Thymus (tissue), 14 donors: ENCODE data around the gene CYSLTR2. TPM values are rescaled to one million over a fixed set of nuclear protein-coding genes. Genes with fewer than 3 reads are reported as not detected.

Source experiments
- DNase-seq, 9 donors: peaks; one replicate each; pipeline ENCODE4 v3.0.0-alpha.2; 2013; ENCODE audit warnings: low spot score in 9 of 9, low read depth in 6 of 9, missing footprints in 1 of 9
- H3K27ac ChIP-seq, 2 donors: one replicate each; pipeline ENCODE4 v1.5.1; 2013; ENCODE audit warnings: control low read depth in 1 of 2, low read depth in 1 of 2, low read length in 1 of 2, mild to moderate bottlenecking in 1 of 2, moderate library complexity in 1 of 2
- H3K27me3 ChIP-seq, 2 donors: one replicate each; pipeline ENCODE4 v1.5.1; 2013; ENCODE audit warnings: low read length in 1 of 2; ENCODE audit not compliant: control insufficient read depth in 2 of 2, insufficient read depth in 1 of 2
- H3K36me3 ChIP-seq, 2 donors: one replicate each; pipeline ENCODE4 v1.5.1; 2013; ENCODE audit warnings: low read length in 1 of 2, mild to moderate bottlenecking in 1 of 2, moderate library complexity in 1 of 2; ENCODE audit not compliant: control insufficient read depth in 2 of 2, insufficient read depth in 2 of 2
- H3K4me1 ChIP-seq, 2 donors: one replicate each; pipeline ENCODE4 v1.5.1; 2013; ENCODE audit warnings: low read length in 2 of 2; ENCODE audit not compliant: control insufficient read depth in 2 of 2, insufficient read depth in 2 of 2
- H3K4me3 ChIP-seq, 2 donors: one replicate each; pipeline ENCODE4 v1.5.1; 2013; ENCODE audit warnings: low read length in 2 of 2, control low read depth in 1 of 2, mild to moderate bottlenecking in 1 of 2
- H3K9me3 ChIP-seq, 2 donors: one replicate each; pipeline ENCODE4 v1.5.1; 2013; ENCODE audit warnings: low read length in 1 of 2, mild to moderate bottlenecking in 1 of 2; ENCODE audit not compliant: control insufficient read depth in 2 of 2, insufficient read depth in 1 of 2
- WGBS: extraction: QIAGEN DNeasy Blood & Tissue Kit; methylation state at CpG from one replicate; pipeline ENCODE4 v1.1.7; 2013; 5-methylcytosine and 5-hydroxymethylcytosine counted together
- long read RNA-seq, 10 donors: transcript quantifications; one replicate each; lab custom pipeline, GENCODE V29; 2026
- polyA plus RNA-seq: library from polyadenylated mRNA; stranded (reverse); fragments of 200-250 nt; gene quantifications from one replicate; pipeline ENCODE4 v1.2.3, GENCODE V29; 2013
- total RNA-seq: library from RNA; stranded (reverse); fragments of 120-200 nt; gene quantifications from one replicate; pipeline ENCODE4 v1.2.4, GENCODE V29; 2013
- donor health status: healthy.

Gene CYSLTR2
- total RNA-seq (1.9 TPM), polyA plus RNA-seq (2.2 TPM)
- long read RNA-seq, donor 1 = 0 reads
- long read RNA-seq, donor 2 = 0 reads
- long read RNA-seq, donor 3, full-length matches to known transcripts = 4 of 4 reads
- long read RNA-seq, donor 3, partial matches to known transcripts = 0 of 4 reads
- long read RNA-seq, donor 3, other reads (novel, unspliced or antisense) = 0 of 4 reads
- long read RNA-seq, donor 4, full-length matches to known transcripts = 1 of 1 reads
- long read RNA-seq, donor 4, partial matches to known transcripts = 0 of 1 reads
- long read RNA-seq, donor 4, other reads (novel, unspliced or antisense) = 0 of 1 reads
- long read RNA-seq, donor 5, full-length matches to known transcripts = 2 of 2 reads
- long read RNA-seq, donor 5, partial matches to known transcripts = 0 of 2 reads
- long read RNA-seq, donor 5, other reads (novel, unspliced or antisense) = 0 of 2 reads
- long read RNA-seq, donor 6, full-length matches to known transcripts = 4 of 4 reads
- long read RNA-seq, donor 6, partial matches to known transcripts = 0 of 4 reads
- long read RNA-seq, donor 6, other reads (novel, unspliced or antisense) = 0 of 4 reads
- long read RNA-seq, donor 7, full-length matches to known transcripts = 2 of 2 reads
- long read RNA-seq, donor 7, partial matches to known transcripts = 0 of 2 reads
- long read RNA-seq, donor 7, other reads (novel, unspliced or antisense) = 0 of 2 reads
- long read RNA-seq, donor 8, full-length matches to known transcripts = 1 of 1 reads
- long read RNA-seq, donor 8, partial matches to known transcripts = 0 of 1 reads
- long read RNA-seq, donor 8, other reads (novel, unspliced or antisense) = 0 of 1 reads
- long read RNA-seq, donor 9, full-length matches to known transcripts = 1 of 1 reads
- long read RNA-seq, donor 9, partial matches to known transcripts = 0 of 1 reads
- long read RNA-seq, donor 9, other reads (novel, unspliced or antisense) = 0 of 1 reads
- long read RNA-seq, donor 10, full-length matches to known transcripts = 1 of 1 reads
- long read RNA-seq, donor 10, partial matches to known transcripts = 0 of 1 reads
- long read RNA-seq, donor 10, other reads (novel, unspliced or antisense) = 0 of 1 reads

- Histone ChIP-seq H3K4me1 (peaks cover 3 to 8% of the 10 kb centered on the region in 2 donors), H3K9me3 (no peaks in the 10 kb centered on the region), H3K27me3 (no peaks in the 10 kb centered on the region), H3K4me3 (peak within 1 kb of the TSS; percentile 24 to 32), H3K27ac (peak within 1 kb of the TSS; percentile 46 to 84), H3K36me3 (no peaks in the 10 kb centered on the region)
- DNase-seq = peak in 8 of 9 donors; percentile 17 to 81 (median 46)
- WGBS = 5% methylated on average over 1 of the region's 1 CpG
Observed at GRCh38 chr13:48653472-48653939, at the start of gene CYSLTR2. Gene CYSLTR2 (plus strand): TSS chr13:48653929. CDS start chr13:48706818, 52,889 bp downstream.

GRCh38 chr13:48615049-48615448, 38.7 kb upstream of the CYSLTR2 start:
- H3K27ac ChIP-seq = no peak overlapping the region
- no peak for DNase-seq
- H3K36me3 ChIP-seq = no peaks in the 10 kb centered on the region
- H3K9me3 ChIP-seq = no peaks in the 10 kb centered on the region
- no peaks in the 10 kb centered on the region for H3K27me3 ChIP-seq
- H3K4me1 ChIP-seq = no peaks in the 10 kb centered on the region
- no peak overlapping the region for H3K4me3 ChIP-seq
- 66% methylated on average over 2 of the region's 2 CpGs for WGBS

- H3K4me1 ChIP-seq = no peaks in the 10 kb centered on the region
- H3K9me3 ChIP-seq = peaks cover 0 to 3% of the 10 kb centered on the region in 2 donors
- 97% methylated on average over 3 of the region's 3 CpGs for WGBS
- H3K27ac ChIP-seq = no peak overlapping the region
- DNase-seq = no peak
- no peaks in the 10 kb centered on the region for H3K36me3 ChIP-seq
- no peak overlapping the region for H3K4me3 ChIP-seq
- H3K27me3 ChIP-seq = no peaks in the 10 kb centered on the region
Observed at GRCh38 chr13:48618937-48619336, 34.8 kb upstream of the CYSLTR2 start.

GRCh38 chr13:48621056-48621455, 32.7 kb upstream of the CYSLTR2 start:
- Histone ChIP-seq H3K9me3 (peaks cover 0 to 3% of the 10 kb centered on the region in 2 donors), H3K4me1 (no peaks in the 10 kb centered on the region), H3K27me3 (no peaks in the 10 kb centered on the region), H3K36me3 (no peaks in the 10 kb centered on the region), H3K4me3 (no peak overlapping the region), H3K27ac (no peak overlapping the region)
- no peak for DNase-seq
- WGBS = 79% methylated on average over 3 of the region's 3 CpGs

GRCh38 chr13:48624016-48624415, 29.7 kb upstream of the CYSLTR2 start:
- H3K27ac ChIP-seq = no peak overlapping the region
- H3K9me3 ChIP-seq = peaks cover 0 to 3% of the 10 kb centered on the region in 2 donors
- no peaks in the 10 kb centered on the region for H3K36me3 ChIP-seq
- H3K4me3 ChIP-seq = no peak overlapping the region
- H3K27me3 ChIP-seq = no peaks in the 10 kb centered on the region
- no peak for DNase-seq
- 96% methylated on average over 4 of the region's 4 CpGs for WGBS
- no peaks in the 10 kb centered on the region for H3K4me1 ChIP-seq

GRCh38 chr13:48624858-48625257, 28.9 kb upstream of the CYSLTR2 start:
- Histone ChIP-seq H3K27me3 (no peaks in the 10 kb centered on the region), H3K4me3 (no peak overlapping the region), H3K27ac (no peak overlapping the region), H3K36me3 (no peaks in the 10 kb centered on the region), H3K9me3 (peaks cover 0 to 3% of the 10 kb centered on the region in 2 donors), H3K4me1 (no peaks in the 10 kb centered on the region)
- 95% methylated on average over 4 of the region's 4 CpGs for WGBS
- no peak for DNase-seq

GRCh38 chr13:48625413-48626076, 28.2 kb upstream of the CYSLTR2 start:
- no peaks in the 10 kb centered on the region for H3K36me3 ChIP-seq

GRCh38 chr13:48626077-48626449, 27.7 kb upstream of the CYSLTR2 start:
- no peaks in the 10 kb centered on the region for H3K4me1 ChIP-seq
- no peak for DNase-seq
- WGBS = 24% methylated on average over 1 of the region's 1 CpG
- no peak overlapping the region for H3K27ac ChIP-seq
- H3K36me3 ChIP-seq = no peaks in the 10 kb centered on the region
- H3K4me3 ChIP-seq = no peak overlapping the region
- no peaks in the 10 kb centered on the region for H3K27me3 ChIP-seq
- H3K9me3 ChIP-seq = peaks cover 0 to 2% of the 10 kb centered on the region in 2 donors

More at GRCh38 chr13:48625413-48626076, 28.2 kb upstream of the CYSLTR2 start:
- H3K4me3 ChIP-seq = no peak overlapping the region
- H3K9me3 ChIP-seq = peaks cover 0 to 3% of the 10 kb centered on the region in 2 donors
- H3K4me1 ChIP-seq = no peaks in the 10 kb centered on the region
- no peak for DNase-seq
- H3K27me3 ChIP-seq = no peaks in the 10 kb centered on the region
- 92% methylated on average over 4 of the region's 4 CpGs for WGBS
- H3K27ac ChIP-seq = peak overlapping the region; percentile 4 to 18
